GM21528 (cell line): ENCODE results near the gene PRAMEF7.
"Not testable (repeated sequence)": the region's sequence is repeated elsewhere in the genome, so short reads cannot be mapped to it uniquely, and the experiment has no call there.

Experiments
- ATAC-seq: cut with Tn5 transposase; IDR thresholded peaks from one replicate; pipeline ENCODE4 v1.9.1; 2021; ENCODE audit warnings: mild to moderate bottlenecking, moderate library complexity; ENCODE audit not compliant: unreplicated experiment, low FRiP score

The PRAMEF7 gene

DNA sequence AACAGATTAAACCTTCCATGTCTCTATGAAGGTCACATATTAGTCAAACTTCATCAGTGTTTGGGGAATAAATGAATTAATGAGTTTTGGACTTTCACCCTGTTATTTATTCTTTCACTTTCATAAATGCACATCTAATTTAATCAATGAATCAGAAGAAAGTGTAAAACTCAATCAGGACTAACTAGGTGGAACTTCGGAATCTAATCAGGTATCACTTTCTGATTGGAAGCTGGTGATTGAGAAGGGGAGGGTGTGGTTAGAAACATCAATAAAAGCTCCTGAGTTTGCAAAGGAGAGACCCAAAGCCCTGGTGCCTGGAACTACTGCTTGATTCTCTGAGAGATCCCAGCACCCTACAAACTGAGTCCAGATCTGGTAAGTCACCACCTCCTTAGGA is at the start of gene PRAMEF7:
PRAMEF7 (plus strand) TSS at position 301 of the 400 bp plus-strand sequence. CDS start 1,083 bp downstream, outside the sequence.
- not testable (repeated sequence) for ATAC-seq

DNA sequence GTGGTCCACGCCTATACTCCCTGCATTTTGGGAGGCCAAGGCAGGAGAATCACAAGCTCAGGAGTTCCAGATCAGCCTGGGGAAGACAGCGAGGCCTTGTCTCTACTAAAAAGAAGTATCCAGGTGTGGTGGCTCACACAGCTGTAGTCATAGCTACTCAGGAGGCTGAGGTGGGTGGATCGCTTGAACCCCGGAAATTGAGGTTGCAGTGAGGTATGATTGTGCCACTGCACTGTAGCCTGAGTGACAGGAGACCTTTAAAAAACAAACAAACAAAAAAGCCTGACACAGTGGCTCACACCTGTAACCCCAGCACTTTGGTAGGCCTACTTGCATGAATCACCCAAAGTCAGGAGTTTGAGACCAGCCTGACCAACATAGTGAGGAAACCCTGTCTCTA is 38.0 kb upstream of the PRAMEF7 start:
- ATAC-seq: not testable (repeated sequence)

DNA sequence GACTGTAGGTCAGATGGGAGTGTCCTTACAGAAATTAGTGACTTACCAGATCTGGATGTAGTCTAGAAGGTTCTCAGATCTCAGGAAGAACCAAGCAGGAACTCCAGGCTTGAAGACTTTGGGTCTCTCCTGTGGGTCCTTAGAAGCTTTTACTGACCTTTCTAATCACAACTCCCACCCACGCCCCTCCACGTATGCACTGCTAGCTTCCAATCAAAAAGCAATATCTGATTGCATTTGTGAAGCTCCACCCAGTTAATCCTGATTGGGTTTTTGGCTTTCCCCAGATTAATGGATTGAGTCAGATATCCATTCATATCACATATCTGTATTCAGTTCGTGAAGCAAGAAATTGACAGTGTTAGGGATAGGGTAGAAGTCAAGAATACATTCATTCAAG is 30.3 kb upstream of the PRAMEF7 start, which contains the start of gene PRAMEF4:
PRAMEF4 (minus strand) TSS at position 101 of the 400 bp plus-strand sequence. CDS start 2,807 bp downstream, outside the sequence.
- ATAC-seq: not testable (repeated sequence)

DNA sequence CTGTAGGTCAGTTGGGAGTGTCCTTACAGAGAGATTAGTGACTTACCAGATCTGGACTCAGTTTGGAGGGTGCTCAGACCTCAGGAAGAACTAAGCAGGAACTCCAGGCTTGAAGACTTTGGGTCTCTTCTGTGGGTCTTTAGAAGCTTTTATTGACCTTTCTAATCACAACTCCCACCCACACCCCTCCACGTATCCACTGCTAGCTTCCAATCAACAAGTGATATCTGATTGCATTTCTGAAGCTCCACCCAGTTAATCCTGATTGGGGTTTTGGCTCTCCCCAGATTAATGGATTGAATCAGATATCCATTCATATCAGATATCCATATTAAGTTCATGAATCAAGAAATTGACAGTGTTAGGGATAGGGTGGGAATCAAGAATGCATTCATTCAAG is 18.2 kb upstream of the PRAMEF7 start, which contains the start of gene PRAMEF10:
PRAMEF10 (minus strand) TSS at position 101 of the 400 bp plus-strand sequence. CDS start 2,423 bp downstream, outside the sequence.
- ATAC-seq: not testable (repeated sequence)

DNA sequence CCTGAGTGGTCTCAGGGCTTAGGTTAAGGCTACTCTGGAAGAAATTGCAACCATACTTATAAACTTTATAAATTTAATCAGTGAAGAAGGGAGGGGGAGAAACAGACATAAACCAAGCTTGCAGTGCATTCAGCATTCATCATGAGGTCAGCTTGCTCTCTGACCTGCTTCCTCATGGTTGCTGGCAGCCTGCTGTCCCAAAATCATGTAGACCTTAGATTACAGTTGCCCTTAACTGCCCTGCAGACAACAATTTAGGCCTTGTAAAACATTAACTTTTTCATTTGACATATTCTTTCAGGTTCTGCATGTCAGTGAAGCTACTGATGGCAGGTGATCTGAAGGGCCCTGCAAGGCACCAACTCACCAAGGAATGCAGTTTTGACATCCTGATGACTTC is 17.2 kb upstream of the PRAMEF7 start:
- ATAC-seq: not testable (repeated sequence)

GRCh38 chr1:12903793-12904572 is 12.4 kb upstream of the PRAMEF7 start:
- not testable (repeated sequence) for ATAC-seq

GRCh38 chr1:12921749-12922148 is 5.3 kb downstream of the PRAMEF7 start:
- not testable (repeated sequence) for ATAC-seq

- ATAC-seq: not testable (repeated sequence)
These were observed 8.0 kb downstream of the PRAMEF7 start for GRCh38 chr1:12924368-12924767.

GRCh38 chr1:12947480-12947879 is 31.1 kb downstream of the PRAMEF7 start, which contains the start of gene PRAMEF6:
Gene PRAMEF6, minus strand, starts transcription at chr1:12947580. Its CDS starts 5,062 bp downstream, at chr1:12942518.
- not testable (repeated sequence) for ATAC-seq
